Kidney tubule cell (primary cell): Measurements from ENCODE around the gene SGIP1.

Source experiments
- DNase-seq: peaks from one replicate; pipeline ENCODE4 v3.0.0-alpha.2; 2018; ENCODE audit warnings: low spot score

SGIP1 gene, protein sequence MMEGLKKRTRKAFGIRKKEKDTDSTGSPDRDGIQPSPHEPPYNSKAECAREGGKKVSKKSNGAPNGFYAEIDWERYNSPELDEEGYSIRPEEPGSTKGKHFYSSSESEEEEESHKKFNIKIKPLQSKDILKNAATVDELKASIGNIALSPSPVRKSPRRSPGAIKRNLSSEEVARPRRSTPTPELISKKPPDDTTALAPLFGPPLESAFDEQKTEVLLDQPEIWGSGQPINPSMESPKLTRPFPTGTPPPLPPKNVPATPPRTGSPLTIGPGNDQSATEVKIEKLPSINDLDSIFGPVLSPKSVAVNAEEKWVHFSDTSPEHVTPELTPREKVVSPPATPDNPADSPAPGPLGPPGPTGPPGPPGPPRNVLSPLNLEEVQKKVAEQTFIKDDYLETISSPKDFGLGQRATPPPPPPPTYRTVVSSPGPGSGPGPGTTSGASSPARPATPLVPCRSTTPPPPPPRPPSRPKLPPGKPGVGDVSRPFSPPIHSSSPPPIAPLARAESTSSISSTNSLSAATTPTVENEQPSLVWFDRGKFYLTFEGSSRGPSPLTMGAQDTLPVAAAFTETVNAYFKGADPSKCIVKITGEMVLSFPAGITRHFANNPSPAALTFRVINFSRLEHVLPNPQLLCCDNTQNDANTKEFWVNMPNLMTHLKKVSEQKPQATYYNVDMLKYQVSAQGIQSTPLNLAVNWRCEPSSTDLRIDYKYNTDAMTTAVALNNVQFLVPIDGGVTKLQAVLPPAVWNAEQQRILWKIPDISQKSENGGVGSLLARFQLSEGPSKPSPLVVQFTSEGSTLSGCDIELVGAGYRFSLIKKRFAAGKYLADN

GRCh38 chr1:66533804-66534740, at the start of gene SGIP1:
Gene SGIP1 (plus strand): TSS chr1:66534153. CDS start chr1:66534359, 206 bp downstream.
- DNase-seq: peak; percentile 55

- DNase-seq: peak; percentile 64
These were observed 44.8 kb upstream of the SGIP1 start for GRCh38 chr1:66489151-66489550.

DNA sequence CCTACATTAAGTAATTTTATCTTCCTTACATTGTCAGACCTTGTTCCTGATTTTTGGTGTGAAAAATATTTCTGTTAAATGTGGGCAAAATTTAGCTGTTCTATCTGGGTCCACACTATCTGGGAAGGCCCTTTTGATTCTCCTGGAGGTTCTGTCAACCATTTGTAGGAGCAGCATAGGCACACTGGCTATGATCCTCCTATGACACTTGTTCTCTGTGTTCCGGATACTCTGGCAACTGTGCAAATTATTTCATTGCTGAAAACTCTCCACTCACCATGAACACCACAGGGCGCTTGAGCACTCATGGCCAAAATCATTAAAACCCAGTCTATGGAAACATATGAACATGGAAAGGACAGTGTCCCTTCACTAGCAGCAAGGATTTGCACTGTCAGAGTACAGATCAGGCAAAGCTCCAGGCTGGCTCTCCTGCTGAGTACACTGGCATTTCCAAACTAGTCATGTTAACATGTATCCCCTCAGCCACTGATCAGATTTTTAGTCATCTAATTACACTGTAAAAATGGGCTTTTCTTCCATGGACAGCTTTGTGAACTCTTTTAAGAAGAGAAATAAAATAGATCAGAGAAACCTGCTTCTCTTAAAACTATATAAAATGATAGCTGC, 43.9 kb upstream of the SGIP1 start:
- DNase-seq: no peak

- DNase-seq: no peak
These were observed 43.1 kb upstream of the SGIP1 start for GRCh38 chr1:66490816-66491215.

GRCh38 chr1:66492424-66492823, 41.5 kb upstream of the SGIP1 start:
- no peak for DNase-seq

DNA sequence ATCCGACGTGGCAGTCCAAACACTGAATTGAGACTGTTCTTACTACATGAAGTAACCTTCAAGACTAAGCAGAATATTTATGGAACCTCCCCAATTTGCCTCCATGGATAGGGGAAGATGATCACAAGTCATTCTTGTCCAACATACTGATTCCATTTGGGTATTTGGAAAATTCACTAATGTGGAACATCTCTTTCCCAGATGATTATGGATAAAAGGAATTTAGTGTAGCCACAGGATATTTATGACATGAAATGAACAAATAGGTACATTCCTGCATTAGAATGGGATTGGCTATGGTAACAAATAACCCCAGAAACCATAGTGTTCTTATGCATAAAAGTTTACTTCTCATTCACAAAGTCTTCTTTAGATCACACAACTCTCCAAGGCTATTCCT, 40.2 kb upstream of the SGIP1 start:
- peak; percentile 6 for DNase-seq

- DNase-seq: no peak
These were observed 39.5 kb upstream of the SGIP1 start for GRCh38 chr1:66494482-66494881.

GRCh38 chr1:66495495-66495894, 38.5 kb upstream of the SGIP1 start:
- DNase-seq: no peak

GRCh38 chr1:66497910-66498309, 36.0 kb upstream of the SGIP1 start:
- no peak for DNase-seq

DNA sequence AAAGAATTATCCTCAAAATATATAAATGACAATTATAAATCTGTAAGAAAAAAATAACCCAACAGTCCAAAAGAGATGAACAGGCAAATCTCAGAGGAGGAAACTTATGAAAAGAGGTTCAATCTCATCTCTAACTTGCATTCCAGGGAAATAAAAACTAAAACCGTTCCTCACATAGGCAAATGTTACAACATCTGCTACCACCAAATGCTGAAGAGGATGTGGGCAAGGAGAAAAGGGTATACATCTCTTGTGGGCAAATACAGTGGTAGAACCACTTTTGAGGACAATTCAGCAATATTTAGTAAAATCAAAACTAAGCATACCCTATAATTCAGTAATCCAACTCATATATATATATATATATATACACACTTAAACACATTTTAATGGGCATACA, 33.7 kb upstream of the SGIP1 start:
- no peak for DNase-seq

DNA sequence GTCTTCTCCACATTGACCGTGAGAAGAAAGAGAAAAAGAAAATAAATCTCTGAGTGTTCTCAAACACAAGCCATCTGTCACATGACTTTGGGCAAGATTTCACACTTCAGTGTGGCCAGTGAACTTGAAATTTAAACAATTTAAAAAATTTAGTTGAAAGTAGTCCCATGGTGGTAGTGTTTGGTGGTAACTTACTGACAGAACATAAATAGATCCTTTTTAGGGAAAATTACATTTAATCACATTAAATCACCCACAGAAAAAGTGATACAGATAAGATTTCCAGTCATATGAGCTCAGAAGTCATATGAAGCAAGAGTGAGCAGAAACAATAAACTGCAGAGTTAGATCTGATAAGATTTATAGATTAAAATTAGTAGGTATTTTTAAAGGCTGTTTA, 31.9 kb upstream of the SGIP1 start:
- DNase-seq: no peak

GRCh38 chr1:66503841-66504470, 30.0 kb upstream of the SGIP1 start:
- peak; percentile 62 for DNase-seq

DNA sequence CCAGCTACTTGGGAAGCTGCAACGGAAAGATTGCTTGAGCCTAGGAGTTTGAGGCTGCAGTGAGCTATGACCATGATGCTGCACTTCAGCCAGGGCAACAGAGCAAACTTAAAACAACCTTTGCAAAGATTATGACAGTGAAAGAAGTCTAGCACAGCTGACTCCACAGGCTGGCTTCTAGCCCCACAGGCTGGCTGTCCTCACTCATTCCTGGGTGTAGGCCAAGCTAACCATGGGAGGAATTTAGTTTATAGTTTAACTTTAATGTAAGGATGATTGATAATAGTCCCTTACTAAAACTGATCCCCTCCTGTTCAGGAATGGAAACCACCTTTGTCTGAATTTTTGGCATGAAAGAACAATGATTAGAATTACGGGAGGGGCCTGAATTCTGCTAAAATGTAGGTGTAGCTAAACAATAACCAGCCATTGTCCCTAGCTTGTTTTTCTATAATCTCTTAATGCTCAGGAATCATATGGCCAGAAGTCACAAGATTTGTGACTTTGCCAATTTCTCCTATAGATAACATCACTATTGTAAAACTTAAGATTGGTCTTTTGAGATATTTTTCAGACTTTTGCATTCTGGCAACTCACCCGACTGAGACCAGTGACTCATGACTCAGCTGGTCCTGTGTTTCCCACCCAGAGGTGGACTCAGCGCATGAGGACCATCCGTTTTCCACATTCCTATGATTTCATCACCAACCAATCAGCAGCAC, 28.1 kb upstream of the SGIP1 start:
- peak; percentile 91 for DNase-seq

GRCh38 chr1:66506393-66506687, 27.6 kb upstream of the SGIP1 start:
- DNase-seq: no peak

- no peak for DNase-seq
These were observed 27.0 kb upstream of the SGIP1 start for GRCh38 chr1:66506991-66507390.

GRCh38 chr1:66510407-66510806, 23.5 kb upstream of the SGIP1 start:
- no peak for DNase-seq

DNA sequence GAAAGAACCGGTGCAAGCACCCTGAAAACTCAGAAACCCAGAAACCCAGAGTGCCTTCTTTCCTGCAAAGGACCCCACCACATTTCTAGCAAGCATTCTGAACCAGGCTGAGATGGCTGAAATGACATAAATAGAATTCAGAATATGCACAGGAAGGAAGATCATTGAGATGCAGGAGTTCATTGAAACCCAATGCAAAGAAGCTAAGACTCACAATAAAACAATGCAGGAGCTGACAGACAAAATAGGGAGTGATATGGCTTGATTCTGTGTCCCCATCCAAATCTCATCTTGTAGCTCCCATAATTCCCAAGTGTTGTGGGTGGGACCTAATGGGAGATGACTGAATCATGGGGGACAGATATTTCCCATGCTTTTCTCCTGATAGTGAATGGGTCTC, 22.8 kb upstream of the SGIP1 start:
- no peak for DNase-seq

GRCh38 chr1:66517959-66518358, 16.0 kb upstream of the SGIP1 start:
- no peak for DNase-seq

DNA sequence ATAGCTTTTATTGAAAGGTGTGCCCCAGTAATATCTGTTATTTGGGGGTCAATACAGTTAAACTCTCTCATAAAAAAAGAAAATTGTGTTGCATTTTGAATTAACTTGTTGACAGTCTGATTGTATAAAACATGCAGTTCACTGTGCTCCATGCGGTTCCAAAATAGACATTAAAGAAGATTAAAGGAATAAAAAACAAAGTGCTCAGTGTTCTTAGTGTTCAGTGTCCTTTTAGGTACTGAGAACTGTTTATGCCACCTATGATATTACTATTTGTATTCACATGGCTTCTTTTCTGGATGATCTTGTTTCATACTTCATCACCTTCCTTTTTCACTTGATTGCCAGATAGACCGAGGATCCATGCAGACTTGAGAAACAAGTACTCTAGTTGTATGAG, 15.3 kb upstream of the SGIP1 start:
- no peak for DNase-seq

DNA sequence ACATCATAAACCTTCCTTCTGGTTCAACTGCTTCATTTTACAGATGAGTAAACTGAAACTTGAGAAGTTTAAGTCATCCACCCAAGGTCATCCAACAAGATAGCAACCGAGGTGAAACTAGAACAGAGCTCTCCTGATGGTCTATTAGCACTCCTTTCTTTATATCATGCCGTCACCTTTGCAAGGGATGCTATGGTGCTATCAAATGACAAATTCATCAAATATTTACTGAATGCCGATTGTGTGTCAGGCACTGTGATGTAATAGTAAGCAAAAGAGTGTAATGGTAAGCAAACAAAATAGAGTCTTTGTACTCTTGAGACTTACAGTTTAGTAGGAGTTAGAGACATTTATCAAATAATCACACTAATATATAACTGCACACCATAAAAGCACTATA, 14.0 kb upstream of the SGIP1 start:
- no peak for DNase-seq

- DNase-seq: no peak
These were observed 13.3 kb upstream of the SGIP1 start for GRCh38 chr1:66520655-66521054.
